HG03575 (cell line): ENCODE results near the gene PCDH1.
"Not testable (repeated sequence)": the region's sequence is repeated elsewhere in the genome, so short reads cannot be mapped to it uniquely, and the experiment has no call there.

Source experiments
- ATAC-seq: cut with Tn5 transposase; IDR thresholded peaks from one replicate; pipeline ENCODE4 v1.9.1; 2021; ENCODE audit not compliant: unreplicated experiment, insufficient number of reproducible peaks, low FRiP score; ENCODE audit errors: extremely low read depth

PCDH1 gene

DNA sequence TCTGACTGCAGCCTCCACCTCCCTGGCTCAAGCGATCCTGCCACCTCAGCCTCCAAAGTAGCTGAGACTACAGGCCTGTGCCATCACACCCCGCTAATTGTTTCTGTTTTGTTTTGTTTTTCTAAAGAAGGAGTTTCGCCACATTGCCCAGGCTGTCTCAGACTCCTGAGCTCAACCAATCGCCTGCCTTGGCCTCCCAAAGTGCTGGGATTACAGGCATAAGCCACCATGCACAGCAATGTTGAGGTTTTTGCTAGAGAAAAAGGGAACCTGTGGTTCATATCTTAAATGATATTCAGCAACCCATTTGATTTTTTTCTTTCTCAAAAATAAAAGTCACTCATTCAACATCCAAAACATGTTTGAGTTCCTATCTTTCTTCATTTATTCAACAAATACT lies 25.1 kb upstream of the PCDH1 start:
- no peak for ATAC-seq

- ATAC-seq: no peak
Measured at GRCh38 chr5:141902015-141902814, 24.0 kb upstream of the PCDH1 start.

DNA sequence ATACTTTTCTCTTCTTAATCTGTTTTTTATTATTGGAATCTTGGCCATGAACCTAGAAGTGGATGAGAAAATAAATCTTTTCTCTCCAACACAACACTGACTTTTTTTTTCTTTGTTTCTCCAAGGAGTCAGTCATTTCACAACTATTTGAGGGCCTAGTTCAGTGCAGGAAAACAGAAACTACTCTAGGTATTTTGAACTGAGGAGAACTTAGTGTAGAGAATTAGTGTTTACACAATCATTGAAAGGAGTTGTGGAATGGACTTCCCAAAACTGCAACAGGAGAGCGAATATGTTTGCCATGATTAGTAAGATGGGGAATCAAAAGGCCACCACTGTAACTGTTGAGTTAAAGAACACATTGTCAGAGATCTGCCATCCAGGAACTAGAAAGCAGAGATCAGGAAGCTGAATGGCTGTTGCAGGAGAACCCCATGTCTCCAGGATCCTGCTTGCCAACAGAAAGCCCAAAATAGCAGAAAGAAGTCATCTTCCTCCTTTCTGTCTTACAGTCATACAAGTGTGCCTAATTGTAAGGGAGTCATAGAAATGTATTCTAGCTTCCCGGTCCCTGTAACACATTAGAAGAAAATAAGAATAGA lies 20.3 kb upstream of the PCDH1 start:
- ATAC-seq: no peak

DNA sequence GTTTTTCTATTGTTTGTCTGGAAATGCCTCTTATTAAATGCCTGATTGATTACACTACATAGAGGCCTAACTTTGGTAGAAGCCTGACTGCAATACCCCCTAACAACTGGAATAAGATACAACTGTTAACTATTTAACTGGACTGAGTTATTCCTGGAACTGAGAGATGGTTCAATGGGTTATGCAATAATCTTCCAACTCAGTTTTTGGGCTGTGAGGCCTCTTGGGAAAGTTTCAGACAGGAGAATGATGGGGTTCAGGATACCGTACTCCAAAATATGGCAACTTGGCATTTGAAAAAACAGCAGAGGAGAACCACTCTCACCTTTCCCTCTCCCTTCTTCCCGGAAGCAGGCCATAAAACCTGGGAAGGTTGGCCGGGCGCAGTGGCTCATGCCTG lies 19.2 kb upstream of the PCDH1 start:
- ATAC-seq: no peak

GRCh38 chr5:141890429-141890828 lies 12.2 kb upstream of the PCDH1 start:
- not testable (repeated sequence) for ATAC-seq

- ATAC-seq: no peak
Measured at GRCh38 chr5:141889282-141889871, 11.2 kb upstream of the PCDH1 start.

GRCh38 chr5:141883892-141884318 lies 5.7 kb upstream of the PCDH1 start:
- ATAC-seq: no peak

GRCh38 chr5:141883184-141883891 lies 5.1 kb upstream of the PCDH1 start:
- ATAC-seq: no peak

GRCh38 chr5:141882594-141883183 lies 4.5 kb upstream of the PCDH1 start:
- no peak for ATAC-seq

DNA sequence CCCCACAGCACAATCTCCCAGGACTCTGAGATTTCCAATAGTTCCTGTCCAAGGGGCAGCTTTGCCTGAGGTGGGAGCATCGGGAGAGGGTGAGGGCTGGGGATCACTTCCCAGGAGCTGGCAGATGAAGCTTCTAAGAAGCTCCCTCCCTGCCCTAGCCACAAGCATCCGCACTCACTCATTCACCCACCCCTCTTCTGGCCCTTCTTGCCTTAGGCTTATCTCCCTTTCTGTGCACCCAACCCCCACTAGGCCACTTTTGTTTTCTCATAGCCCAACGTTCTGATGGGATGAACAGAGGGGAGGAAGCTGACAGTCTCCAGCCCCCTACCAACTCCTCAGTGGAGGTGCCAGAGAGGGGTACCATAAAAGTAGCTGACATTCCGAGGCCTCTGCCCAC lies 3.7 kb upstream of the PCDH1 start:
- ATAC-seq: no peak

GRCh38 chr5:141880961-141881801 lies 3.0 kb upstream of the PCDH1 start:
- no peak for ATAC-seq

DNA sequence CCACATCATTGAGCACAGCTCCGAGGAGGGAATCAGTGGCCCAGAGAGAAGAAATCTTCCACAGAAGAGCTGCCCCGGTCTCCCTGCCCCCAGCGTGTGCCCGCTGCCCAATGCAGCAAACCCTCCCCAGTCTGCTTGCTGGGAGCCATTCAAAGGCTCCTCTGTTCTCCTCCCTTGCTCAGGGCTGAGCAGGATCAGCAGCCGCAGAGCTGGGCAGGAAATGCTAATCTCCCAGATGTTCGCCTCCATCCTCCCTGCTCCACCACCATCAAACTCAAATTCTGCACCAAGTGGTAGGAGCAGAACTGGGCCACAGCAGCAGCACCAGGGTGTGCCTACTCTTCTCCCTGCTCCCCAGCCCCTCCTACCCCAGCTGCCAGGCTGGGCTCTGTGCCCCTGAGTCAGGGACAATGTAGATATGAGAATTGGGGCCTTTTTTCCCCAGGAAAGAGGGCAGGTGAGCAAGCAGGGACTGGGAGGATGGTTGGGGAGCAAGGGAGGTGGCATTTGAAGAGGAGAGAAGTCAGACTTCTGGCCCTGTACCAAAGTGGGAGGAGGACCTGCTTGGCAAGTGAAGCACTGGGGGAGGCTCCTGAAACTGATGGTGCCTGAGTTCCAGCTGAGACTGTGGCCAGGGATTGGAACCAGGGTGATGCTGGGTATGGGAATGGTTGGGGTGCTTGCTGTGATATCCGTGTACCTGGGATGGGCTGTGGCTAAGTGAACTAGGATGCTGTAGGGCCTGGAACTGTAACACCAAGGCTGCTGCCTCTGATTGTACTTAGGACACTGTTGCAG lies 1.9 kb upstream of the PCDH1 start:
- ATAC-seq: no peak

GRCh38 chr5:141879426-141879759 lies 1.2 kb upstream of the PCDH1 start:
- ATAC-seq: no peak

DNA sequence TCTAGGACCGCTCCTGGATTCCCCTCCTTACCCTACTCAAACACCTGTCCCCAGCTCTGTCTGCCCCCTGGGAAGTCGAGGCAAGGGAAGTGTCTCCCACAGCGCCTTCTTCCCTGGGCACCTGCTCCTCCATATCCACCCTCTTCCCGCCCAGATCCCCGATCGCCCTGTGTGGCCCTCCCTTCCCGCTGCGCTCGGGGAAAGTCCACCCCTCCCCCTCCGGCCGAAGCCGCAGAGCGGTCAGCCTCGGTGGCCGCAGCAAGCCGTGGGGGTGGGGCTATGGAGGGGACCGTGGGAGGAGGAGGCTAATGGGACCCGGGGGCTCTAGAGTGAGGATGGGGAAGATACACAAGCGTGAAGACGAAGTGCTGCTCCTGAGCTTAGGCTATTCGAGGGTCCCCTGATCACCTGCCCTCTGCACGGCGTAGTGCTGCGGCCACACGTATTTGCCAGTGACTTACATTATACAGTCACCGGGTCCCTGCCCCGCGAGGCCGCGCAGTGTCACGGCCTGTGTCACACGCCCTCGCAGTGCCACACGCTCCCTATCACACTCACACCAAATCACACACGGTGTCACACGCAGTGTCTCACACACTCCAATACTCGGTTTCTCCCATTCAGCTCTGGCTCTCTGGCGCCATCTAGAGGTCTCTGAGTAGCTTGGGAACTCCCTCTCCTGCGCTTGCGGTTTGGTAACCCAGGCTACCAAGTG lies 658 bp upstream of the PCDH1 start:
- ATAC-seq: peak; percentile 83

- ATAC-seq: no peak
Measured at GRCh38 chr5:141877356-141878185, 639 bp downstream of the PCDH1 start.

DNA sequence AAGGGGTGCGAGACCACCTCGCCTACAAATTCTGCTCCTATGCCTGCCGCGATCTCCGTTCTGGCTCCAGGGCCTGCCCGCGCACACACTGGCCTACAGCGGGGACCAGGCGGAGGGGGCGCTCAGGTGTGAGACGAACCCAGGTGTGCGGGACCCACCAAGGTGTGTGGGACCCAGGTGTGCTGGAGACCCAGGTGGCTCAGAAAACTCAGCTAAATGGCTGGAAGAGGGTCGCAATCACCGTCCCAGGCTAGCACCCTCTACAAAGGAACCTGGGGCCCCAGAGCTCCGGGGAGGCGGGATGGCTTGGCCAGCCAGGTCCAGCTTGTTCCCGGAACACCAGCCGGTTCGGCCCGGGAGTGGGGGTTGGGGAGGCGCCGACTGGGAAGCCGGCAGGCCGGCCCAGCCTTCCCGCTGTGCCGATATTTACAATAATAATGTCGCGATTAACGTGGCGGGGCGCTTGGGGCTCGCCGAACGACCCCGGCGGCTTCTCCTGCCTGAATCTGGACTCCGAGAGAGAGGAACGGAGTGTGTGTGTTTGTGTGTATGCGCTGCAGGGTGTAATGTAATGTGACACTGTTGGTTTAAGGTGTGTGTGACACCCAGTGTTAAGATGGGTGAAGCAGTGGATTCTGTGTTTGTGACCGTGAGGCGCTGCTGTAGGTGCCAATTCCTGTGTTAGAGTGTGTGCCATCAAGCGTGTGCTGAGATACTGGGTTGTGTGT lies 1.4 kb downstream of the PCDH1 start:
- ATAC-seq: no peak
